CD1c-positive myeloid dendritic cell (primary cell): Measurements from ENCODE around the gene SIPA1L3.
"Not testable (repeated sequence)": the region's sequence is repeated elsewhere in the genome, so short reads cannot be mapped to it uniquely, and the experiment has no call there.

Experiments used
- DNase-seq: peaks from one replicate; pipeline ENCODE4 v3.0.0-alpha.2; 2016; ENCODE audit errors: extremely low spot score

Gene SIPA1L3

DNA sequence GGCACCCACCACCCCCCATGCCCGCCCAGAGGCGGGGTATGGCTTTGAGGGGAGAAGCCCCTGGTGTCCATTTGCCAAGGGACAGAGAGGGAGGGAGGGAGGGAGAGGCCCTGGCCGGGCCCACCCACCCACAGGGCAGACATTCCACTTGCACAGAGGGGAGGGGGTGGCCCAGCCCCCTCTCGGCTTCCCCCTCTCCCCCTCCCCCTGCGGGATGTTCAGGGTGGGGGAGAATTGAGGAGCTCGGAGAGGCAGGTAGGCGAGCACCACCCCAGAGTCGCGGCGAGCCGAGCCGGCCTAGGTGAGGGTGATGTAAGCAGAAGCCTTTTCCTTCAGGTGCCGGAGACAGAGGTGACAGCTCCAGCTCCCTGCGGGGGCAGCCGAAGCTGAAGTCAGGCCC is 304.8 kb downstream of the SIPA1L3 start:
- DNase-seq, result no peak

DNA sequence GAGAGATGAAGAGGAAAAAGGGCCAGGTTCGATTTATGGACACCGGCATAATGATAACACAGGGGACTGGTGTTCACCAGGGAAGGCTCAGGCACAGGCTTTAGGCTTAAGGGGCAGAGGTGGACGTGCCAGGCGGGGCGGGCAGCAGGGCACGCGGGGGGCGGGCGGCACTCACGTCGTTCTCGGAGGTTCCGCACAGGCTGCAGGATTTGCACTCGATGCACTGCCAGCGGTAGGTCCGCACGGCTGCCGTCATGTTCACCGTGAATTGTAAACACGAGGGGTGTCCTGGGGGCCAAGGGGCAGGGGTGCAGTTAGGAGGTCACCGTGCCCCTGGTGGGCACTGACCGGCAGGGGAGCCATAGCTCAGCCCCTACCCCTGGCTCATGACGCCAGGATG is 306.5 kb downstream of the SIPA1L3 start:
- DNase-seq, result no peak

DNA sequence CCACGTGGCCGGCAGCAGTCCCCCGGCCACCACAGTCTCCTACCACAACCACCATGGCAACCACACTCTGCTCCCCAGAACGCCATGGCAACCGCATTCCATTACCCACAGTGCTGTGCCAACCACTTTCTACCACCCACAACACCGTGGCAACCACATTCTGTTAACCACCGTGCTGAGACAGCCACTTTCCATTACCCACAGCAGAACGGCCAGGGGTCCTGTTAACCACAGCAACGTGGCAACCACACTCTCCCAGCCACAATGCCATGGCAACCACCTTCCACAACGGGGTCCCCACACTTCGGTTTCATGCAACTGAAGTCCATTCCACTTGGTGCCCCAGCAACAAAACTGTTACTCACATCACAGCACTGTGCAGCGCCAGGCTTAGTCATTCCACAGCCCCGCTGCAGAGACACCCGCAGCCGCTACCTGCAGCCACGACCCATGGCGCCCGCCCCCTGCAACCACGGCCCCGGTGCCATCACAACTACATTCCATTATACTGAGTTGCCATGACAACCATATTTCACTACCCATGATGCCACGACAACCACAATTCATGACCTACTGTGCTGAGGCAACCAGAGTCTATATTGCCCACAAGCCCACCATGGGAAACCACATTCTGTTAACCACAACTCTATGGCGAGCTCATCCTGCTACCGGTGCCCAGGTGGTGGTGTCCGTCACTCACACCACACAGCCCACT is 307.1 kb downstream of the SIPA1L3 start:
- peak; percentile 64 for DNase-seq

DNA sequence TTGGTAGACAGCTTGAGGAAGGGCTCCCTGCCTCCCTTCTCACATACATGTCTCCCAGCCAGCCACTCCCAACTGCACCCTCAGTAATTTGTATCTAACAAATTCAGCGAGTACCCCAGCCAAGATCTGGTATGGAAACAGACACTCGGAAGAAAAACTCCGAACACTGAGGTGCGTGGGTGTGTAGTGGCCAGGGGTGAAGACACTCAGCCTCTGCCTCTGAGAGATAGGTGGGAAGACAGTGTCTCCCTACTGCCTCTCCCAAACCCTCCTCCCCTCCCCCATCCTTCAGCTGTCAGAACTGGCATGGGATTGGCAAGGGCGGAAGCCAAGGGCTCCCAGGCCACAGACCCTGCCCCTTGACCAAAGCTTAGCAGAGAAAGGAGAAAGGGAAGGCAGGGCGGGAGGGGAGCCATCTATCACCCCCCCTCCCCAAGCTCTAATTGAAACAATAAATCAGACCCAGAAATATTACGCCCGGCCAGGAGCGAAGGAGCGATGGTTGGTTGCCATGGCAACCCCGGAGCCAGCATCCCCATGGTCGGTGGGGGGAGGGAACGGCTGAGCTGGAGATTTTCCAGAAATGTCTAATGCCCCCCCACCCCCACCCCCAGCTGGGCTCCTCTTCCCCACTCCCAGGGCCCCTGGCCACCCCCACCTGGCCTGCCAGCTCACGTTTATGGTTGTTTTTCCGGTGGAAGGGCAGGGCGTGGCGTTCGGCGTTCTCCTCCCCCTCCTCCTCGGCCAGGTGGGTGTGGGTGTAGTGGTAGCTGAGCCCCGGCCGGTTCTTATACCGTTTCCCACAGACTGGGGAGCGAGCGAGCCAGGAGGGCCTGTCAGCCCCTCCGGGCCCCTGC is 310.0 kb downstream of the SIPA1L3 start:
- DNase-seq, result no peak

DNA sequence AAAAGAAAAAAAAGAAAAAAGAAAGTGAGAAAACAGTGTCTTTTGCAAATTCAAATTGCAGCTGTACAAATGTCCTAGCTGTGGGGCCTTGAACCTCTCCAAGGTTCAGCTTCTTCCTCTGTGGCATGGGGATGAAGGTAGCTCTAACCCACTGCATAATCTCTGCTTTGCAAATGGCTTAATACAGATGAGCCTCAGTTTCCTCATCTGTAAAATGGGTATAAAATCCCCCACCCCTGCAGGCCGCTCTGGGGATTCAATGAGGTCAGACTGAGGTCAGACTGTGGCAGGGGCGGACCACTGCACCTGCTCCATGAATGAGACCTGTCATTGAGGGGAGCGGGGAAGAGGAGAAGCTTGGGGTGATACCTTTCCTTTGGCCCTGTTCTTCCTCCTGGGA is 311.2 kb downstream of the SIPA1L3 start:
- DNase-seq, result no peak

DNA sequence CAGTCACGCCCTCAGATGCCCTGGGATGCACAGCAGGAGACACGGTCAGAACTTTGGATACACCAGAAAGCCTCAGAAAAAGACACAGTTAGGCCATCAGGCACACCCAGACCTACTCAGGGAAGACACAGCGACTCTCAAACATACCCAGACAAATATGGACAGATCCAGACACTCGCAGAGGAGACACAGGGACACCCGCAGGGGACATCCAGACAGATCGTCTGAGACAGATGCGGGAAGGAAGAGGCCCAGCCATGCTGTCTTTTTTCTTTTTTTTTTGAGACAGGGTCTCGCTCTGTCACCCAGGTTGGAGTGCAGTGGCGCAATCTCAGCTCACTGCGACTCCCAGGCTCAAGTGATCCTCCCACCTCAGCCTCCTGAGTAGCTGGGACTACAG is 312.2 kb downstream of the SIPA1L3 start:
- DNase-seq, result no peak

DNA sequence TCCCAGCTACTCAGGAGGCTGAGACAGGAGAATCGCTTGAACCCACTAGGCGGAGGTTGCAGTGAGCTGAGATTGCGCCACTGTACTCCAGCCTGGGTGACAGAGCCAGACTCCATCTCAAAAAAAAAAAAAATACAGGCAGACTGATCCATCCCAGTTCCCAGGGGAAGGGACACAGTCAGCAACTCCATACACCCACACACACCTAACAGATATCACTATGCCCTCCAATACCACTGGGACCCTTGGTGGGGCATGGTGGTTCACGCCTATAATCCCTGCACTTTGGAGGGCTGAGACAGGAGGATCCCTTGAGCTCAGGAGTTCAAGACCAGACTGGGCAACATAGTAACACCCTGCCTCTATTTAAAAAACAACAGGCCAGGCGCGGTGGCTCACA is 314.4 kb downstream of the SIPA1L3 start:
- DNase-seq, result no peak

DNA sequence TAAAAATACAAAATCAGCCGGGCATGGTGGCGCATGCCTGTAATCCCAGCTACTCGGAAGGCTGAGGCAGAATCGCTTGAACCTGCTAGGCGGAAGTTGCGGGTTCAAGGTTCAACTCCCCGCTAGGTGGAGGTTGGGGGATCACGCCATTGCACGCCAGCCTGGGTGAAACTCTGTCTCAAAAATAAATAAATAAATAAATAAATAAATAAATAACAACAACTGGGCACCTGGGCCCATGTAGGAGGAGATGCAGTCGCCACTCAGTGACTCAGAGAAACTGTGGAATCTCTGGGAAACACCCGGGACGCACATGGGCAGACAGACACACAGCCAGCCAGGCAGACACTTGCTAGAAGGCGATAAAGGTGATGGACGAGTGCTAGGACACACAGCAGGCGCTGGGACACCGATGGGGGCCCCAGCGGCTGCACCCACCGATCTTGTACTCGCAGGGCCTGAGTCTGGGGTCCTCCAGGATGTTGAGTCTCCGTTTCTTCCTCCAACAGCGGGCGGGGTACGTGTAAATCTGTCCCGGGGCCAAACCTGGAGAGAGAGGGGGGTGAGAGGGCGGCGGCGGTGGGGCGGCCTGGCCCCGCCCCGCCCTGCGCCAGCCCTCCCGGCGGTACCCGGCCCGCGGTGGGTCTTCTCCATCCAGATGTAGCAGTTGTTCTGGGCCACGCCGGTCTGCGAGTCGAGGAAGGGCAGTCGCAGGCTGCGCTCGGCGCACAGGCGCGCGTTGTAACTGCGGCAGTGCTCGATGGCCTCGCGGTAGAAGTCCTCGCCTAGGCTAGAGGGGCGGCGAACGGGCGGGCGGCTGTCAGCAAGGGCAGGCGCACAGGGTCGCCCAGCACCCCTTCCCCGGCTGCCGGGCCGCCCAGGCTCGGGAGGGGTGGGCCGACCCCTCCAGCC is 315.2 kb downstream of the SIPA1L3 start:
- DNase-seq, result no peak

DNA sequence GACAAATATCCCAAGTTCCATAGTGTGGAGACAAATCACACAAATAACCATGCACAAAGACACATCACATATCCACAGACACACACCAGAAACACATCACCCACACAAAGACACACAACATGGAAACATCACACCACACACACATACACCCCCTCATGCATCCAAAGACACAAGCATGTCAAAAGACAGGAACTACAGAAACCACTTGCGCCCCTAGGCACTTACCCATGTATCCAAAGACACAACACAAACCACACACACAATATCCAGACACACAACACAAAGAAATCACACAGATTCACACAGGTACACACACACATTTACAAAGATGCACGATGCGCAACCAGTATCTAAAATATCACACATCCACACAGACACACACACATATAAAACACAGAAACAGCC is 316.1 kb downstream of the SIPA1L3 start:
- DNase-seq, result no peak

DNA sequence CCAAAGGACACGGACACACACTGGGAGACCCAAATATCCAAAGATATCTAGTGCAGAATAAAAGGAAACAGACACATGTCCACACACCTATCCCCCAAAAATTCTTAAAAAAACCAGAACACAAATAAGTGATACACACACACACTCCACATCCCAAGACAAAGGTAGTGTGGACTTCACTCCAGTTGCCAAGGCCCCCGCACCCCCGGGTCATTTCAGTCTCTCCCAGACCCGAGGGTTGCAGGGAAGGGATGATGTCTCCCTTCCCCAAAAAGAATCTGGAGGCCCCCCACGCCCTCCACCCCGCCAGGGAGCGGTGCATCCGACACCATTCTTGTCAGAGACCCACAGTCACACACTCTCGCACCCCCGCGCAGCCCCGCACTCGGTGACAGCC is 316.6 kb downstream of the SIPA1L3 start:
- DNase-seq, result no peak

DNA sequence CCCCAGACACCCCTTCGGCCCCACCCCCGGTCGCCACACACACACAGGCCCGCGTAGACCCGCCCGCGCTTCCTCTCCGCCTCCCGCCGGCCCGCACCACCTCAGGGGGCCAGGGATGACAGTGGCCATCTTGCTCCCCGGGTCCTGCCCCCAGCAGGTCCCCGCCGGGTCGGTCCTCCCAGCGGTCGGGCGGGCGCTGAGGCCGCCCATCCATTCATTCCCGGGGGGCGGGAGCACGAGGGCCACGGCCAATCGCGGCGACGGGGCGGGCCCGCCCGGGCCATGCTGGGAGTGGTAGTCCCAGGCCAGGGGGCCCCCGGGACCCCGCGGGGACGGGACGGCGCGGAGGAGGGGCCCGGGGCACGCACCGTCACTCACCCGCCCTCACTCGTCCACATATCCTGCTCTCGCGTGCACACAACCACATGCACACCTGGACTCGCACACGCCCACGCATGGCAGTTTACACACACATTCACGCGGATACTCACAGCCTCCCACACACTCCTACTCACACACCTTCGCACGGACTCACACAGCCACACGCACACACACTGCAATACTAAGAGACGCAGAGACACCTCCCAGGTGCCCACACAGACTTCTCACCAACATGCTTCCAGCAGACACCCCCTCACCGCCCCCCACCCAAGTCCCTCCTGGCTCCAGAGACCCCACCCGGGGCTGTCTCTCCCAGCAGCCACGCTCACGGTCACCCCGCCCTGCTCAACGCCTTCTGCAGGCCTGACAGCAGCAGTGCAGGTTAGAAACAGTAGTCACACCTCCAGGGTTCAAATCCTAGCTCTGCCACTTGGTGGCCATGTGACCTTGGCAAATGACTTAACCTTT is 317.2 kb downstream of the SIPA1L3 start, which contains the start of gene DPF1:
DPF1 (minus strand) TSS at position 209 of the 849 bp plus-strand sequence; CDS start at position 129, 80 bp downstream.
- DNase-seq, result peak; percentile 28

DNA sequence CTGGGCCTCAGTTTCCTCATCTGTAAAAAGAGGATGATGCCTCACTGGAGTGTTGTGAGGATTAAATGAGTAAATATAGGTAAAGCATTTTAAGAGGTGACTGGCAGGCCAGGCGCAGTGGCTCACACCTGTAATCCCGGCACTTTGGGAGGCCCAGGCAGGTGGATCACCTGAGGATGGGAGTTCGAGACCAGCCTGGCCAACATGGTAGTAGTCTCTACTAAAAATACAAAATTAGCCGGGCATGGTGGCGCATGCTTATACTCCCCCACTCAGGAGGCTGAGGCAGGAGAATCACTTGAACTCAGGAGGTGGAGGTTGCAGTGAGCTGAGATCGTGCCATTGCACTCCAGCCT is 317.8 kb downstream of the SIPA1L3 start:
- DNase-seq, result not testable (repeated sequence)

DNA sequence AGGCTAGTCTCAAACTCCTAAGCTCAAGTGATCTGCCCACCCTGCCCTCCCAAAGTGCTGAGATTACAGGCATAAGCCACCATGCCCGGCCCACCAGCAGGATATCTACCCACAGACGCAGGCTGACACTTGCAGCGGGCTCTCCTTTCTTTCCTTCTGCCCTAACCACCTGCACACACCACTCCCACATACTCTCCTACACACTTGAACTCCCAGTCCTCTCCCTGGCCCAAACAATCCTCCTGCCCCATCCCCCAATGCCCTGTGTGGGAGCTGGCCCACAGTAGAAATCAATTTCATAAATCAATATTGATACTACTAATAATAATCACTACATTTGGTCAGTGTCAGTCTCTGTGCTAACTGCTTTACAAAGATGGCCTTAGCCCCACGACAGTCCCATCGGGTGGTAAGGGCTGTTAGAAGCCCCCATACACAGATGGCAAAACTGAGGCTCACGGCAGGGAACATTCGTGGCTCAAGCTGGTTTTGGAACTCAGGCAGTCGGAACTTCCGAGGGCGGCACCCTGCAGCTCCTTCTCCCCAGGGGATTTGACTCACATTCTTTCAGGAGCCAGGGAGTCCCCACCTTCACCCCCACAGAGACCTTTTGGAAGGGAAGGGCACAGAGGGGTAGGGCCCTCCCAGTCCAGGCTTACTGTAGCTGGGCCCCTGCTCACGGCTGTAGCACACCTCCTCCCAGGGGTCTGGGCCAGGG is 320.4 kb downstream of the SIPA1L3 start:
- DNase-seq, result no peak

DNA sequence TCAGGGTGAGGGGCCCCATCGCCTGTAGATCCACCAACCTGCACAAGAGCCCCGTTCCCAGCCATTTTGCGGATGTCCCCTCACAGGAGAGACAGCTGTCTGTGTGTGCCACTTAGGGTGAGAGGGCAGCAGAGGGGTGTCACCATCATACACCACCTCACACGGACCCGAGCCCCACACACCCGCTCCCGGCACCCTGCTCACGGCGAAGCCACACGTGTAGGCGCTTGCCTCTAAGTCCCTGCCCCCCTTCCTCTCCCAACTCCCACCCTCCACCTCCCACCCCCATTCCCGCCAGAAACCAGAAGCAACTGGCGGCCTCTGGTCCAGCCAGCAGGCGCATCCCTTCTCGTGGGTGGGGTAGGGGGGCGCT is 321.0 kb downstream of the SIPA1L3 start:
- DNase-seq, result no peak

DNA sequence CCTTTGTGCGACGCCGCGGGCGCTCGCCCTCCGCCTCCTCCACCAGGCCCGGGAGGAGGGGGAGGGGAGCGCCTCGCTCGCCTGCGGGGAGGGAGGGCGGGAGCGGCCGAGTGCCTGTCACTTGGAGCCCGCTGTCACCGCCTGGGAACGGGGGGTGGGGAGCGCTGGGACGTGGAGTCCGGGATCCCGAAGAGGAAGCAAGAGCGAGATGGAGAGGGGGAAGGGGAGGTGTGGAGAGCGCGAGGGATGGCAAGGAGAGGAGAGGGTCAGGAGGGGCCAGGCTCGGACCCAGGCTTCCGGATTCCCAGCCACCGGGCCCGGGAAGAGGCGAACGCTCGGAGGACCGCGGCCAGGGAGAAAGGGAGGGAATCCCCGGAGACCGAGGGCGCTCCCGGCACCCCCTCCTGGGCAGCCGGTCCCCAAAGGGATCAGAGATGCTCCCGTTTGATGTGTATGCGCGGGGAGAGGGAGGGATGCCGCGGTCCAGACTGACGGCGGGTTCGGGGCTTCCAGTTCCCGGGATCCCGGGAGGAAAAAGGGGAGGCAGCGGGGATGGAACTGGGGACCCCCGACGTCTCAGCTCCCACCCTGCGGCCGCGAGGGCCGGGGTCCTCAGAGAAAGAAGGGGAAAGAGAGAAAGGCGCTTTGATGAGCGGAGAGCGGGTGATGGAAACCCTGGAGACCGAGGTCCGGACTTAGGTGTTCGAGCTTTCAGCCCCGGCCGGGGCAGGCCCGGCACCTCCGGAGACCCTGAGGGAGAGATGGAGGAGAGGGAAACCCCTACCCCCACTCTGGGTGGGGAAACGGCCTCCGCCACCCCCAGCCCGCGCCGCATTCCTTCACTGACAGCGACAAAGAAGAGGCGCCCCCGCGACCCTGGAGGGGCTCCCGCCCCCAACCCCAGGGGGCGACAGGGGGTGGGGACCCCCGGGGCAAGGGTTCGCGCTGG is 321.8 kb downstream of the SIPA1L3 start:
- no peak for DNase-seq

DNA sequence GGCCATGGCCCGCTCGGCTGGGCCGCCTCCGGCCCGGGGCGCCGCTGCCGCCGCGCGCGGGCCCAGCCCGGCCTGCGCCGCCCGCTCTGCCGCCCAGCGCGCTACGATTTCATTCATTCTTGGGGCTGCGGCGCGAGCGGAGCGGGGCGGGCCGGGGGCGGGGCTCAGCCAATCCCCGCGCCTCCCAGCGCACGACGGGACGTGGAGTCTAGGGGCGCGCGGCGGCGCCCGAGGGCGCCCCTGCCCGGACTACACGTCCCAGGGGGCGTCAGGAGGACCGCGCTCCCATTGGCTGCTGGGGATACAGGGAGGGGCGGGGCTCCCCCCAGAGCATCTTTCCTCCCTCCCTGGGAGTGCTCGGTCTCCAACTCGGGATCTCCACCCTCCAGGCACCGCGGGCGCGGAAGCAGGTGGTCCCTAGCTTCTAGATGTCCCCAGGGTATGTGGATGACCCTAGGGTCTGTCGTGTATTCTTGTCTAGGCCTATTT is 322.6 kb downstream of the SIPA1L3 start:
- DNase-seq, result peak; percentile 54

DNA sequence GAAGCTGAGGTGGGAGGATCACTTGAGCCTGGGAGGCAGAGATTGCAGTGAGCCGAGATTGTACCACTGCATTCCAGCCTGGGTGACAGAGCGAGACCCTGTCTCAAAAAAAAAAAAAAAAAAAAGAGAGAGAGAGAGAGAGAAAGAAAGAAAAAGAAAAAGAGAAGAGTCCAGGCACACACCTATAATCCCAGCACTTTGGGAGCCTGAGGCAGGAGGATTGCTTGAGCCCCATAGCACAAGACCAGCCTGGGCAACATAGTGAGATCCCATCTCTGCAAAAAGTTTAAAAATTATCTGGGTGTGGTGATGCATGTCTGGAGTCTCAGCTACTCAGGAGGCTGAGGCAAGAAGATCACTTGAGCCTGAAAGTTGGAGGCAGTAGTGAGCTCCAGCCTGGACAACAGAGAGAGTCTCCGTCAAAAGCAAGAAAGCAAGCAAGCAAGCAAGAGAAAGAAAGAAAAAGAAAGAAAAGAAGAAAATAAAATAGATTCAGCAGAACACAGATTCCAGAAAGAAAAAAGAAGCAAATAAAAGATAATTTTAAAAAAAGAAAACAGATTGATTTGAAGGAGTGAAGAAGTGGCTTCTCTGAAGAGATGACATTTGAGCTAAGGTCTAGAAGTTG is 323.6 kb downstream of the SIPA1L3 start:
- not testable (repeated sequence) for DNase-seq

DNA sequence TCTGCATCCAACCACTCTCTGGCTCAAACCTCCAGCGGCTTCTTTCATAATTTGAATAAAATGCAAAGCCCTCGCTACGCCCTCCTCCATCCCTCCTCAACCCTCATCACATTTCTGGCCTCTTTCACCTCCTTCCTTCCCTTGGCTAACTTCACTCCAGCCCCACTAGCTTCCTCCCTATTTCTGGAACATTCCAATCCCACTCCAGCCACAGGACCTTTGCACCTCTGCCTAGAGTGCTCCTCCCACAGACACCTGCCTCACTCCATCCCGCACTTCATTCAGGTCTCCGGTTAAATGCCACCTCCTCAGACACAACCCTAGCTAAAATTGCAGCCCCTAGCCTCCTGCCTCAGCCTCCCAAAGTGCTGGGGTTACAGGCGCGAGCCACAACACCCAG is 324.9 kb downstream of the SIPA1L3 start:
- no peak for DNase-seq

DNA sequence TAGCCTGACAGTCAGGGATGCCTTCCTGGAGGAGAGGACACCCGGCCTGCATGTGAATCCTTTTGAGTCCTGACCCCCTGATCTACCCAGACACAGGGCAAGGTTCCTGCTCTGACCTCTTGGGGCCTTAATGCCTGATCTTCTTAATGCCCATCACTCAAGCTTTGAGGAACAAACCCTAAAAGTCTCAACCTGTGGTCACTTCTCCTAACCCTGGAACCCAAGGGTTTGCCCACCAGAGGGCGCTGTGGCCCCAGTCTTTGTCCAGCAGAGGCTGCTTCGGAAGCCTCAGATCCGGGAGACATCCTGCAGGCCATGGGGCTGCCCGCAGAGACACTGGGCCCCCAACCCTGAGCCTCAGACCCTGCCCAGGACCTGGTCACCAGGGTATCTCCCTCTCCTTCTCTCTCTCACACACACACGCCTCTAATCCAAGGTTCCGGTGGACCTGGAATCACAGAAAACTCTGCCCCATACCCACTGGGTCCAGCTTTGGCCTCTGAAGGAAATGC is 326.8 kb downstream of the SIPA1L3 start:
- DNase-seq, result peak; percentile 93
